GM21576 (cell line): Measurements from ENCODE around the gene POLR2B.
"Not testable (repeated sequence)": the region's sequence is repeated elsewhere in the genome, so short reads cannot be mapped to it uniquely, and the experiment has no call there.

Source experiments
- ATAC-seq: cut with Tn5 transposase; IDR thresholded peaks from one replicate; pipeline ENCODE4 v1.9.1; 2021; ENCODE audit warnings: mild to moderate bottlenecking, moderate library complexity; ENCODE audit not compliant: unreplicated experiment

Gene POLR2B

DNA sequence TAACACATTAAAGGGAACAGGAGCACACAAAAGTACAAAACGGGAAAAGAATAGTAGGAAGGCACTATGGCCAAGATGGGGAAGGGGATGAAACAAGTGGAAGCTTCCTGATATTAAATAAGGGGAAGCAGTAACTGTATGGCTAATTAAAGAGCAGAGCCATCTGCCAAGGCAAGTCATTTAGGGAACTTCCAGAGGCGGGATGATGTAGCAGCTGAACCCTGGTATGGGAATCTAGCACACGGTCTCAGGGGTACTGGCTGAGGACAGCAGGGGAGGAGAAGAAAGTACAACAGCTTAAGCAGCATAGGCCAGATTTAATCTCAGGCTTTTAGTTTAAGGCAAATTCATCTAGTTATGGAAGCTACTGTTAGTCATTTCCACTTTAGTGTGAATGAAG lies 72.4 kb downstream of the POLR2B start:
- ATAC-seq, result no peak

DNA sequence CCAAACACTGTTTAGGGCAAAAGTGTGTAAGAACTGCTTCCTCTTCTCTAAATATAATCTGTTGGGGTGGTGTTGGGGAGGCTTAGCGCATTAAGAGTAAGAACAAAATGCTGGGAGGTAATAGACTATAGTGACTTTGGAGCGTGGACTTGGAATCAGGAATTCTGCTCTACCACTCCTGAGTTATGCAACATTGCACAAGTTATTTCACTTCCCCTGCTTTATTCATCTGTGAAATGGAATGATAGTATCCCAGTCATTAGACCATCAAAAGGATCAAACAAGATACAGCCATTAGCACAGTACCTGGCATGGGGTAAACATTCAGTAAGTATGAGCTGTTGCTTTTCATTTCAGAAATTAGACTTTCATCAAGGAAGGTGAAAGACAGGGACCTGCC lies 72.8 kb downstream of the POLR2B start:
- ATAC-seq, result no peak

DNA sequence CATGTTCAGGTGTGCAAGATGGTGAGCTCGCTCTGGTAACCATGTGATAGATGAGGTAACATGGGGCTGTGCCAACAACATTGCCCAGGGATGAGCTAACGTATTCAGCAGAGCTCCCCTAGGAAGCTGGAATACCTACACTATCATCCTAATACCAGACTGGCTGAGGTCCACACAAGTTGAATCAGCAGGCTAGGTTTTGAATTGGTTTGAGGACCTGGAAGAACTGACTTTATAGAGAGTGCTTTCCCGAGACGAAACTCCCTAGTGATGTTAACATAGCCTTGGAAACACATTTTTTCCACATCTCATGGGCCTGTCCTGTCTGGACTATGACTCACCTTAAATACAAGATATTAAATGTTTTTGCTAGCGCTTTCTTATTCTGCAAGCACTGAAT lies 74.8 kb downstream of the POLR2B start:
- no peak for ATAC-seq

DNA sequence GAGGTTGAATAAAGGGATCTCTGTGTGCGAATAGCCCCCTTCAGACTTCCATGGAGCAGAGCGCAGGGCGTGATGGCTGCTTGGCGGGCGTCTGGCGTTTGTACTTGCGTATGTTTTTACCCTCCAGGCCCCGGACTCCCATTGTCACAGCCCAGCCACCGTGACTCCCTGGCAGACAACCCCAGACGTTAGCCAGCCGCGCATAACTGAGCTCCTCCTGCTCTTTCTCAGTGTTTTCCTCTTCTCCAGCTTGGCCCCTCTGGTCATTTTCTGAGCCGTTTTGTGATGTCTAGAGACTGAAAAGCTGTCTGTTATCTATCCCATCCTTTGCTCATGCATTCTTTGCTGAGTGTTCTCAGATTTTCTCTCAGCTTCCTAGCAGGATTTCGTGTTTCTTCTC lies 77.2 kb downstream of the POLR2B start:
- no peak for ATAC-seq

DNA sequence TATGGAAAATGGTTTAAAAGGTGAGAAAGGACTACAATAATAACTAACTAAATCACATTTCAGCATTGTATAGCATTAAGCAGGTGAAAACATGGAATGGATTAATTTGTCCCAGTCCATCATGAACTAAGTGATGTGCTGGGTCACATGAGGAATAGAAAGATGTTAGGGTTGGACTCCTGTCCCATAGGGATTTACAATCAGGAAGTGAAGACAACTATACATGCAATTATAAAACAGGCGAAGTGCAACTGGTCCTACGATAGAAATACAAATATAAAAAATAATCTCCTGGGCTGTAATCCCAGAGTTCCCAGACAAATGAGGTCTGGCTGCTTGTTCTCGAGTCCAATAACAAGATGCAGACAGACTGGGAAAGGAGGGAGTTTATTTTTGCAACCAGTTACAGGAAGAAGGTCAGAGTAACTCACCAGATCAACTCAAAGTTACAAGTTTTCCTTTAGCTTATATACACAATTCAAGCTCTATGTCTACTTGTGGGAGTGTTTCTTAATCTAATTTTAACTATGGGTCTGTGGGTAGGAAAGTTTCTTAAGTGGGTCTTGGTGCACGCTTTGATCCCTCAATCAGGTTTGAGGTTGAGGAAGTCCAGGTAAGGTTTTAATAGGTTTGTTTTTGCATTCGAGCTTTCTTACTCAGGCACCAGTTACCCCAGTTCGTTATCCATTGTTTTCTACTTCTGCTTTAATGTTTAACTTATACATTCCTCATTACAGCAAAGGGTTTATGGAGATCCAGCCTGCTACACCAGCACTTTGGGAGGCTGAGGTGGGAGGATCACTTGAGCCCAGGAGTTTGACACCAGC lies 81.4 kb downstream of the POLR2B start:
- ATAC-seq, result no peak

DNA sequence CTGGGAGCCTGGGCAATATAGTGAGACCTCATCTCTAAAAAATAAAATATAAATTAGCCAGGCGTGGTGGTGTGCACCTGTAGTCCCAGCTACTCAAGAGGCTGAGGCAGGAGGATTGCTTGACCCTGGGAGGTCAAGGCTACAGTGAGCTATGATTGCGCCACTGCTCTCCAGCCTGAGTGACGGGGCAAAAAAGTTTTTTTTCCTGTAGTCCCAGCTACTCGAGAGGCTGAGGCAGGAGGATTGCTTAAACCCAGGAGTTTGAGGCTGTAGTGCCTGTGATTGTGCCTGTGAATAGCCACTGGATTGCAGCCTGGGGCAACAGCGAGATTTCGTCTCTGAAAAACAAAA lies 82.0 kb downstream of the POLR2B start:
- ATAC-seq, result not testable (repeated sequence)

DNA sequence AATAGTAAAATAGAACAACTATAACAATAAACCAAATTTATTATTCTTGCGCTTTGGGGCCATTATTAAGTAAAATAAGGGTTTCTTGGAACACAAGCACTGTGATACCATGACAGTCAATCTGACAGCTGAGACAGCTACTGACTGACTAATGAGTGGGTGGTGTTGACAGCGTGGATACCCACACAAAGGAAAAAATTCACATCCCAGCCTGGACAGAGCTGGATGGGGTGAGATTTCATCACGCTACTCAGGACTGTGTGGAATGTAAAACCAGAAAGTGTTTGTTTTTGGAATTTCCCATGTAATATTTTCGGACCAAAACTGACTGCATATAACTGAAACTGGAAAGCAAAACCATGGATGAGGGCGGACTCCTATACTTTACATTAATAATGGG lies 82.7 kb downstream of the POLR2B start:
- ATAC-seq, result no peak

DNA sequence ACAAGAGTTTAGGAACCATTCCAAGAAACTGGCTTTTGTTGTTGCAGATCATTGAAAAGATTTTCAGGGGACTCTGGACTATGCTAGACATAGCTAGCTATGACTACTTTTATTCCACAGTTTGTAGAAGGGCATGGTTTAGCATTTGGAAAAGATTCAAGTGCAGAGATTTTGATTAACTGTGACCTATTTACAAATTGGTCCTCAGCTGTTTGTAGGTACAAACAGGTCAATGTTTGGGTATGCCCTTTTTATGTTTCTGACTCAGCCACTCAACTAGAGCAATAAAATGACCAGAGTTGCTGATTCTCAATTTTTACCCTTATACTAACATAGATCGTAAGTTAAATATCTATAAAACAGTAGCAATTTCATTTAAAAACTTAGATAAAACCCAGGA lies 84.8 kb downstream of the POLR2B start:
- no peak for ATAC-seq

DNA sequence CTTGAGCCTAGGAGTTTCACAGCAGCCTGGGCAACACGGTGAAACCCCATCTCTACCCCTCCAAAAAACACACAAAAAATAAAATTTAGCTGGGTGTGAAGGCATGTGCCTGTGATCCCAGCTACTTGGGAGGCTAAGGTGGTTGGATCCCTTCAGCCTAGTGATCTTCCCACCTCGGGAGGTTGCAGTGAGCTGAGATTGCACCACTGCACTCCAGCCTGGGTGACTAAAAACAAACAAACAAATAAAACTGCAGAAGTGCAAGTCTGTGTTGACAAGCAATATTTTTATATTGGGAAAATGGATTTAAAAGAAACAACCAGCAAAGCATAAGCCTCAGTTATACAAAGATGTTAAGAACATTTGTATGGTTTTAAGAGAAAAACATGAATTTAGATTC lies 85.4 kb downstream of the POLR2B start:
- no peak for ATAC-seq

DNA sequence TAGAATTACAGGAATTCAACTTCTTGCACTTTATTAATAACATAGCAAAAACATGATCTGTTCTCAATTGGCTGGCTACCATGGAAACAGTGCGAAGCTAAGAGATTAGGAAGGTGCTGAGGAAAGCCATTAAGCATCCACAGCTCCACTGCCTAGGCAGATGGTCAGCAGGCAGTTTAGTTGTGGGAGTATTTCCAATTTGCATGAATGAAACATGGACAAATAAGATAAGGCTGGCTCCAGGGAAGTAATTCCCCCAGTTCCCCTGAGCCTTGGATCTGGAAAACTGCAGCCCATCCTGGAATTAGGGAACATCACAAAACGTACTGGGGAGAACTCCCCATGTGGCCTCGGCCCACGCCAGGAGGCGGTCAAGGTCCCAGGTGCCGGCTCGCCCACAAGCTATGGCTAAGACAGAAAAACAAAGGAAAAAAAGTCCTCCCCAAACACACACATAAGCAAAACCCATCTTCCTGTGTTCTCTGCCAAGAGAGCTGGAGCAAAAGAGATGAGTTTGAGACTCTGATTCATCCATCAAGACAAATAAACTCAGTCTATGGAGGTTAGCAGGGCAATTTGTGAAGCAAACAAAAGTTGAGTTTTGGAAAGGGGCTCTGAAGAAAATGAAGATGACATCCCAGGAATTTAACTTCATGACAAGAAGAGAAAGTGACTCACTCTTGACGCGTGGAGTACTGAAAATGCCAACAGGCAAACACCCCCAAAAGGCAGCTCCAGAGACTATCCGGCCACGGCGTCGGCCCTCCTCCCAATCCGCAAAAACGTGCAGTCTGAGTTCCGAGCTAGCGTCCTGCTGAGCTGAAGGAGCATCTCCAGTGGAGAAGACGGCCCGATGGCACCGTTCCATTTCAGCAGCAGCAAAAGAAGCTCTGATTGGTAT lies 86.4 kb downstream of the POLR2B start:
- no peak for ATAC-seq

DNA sequence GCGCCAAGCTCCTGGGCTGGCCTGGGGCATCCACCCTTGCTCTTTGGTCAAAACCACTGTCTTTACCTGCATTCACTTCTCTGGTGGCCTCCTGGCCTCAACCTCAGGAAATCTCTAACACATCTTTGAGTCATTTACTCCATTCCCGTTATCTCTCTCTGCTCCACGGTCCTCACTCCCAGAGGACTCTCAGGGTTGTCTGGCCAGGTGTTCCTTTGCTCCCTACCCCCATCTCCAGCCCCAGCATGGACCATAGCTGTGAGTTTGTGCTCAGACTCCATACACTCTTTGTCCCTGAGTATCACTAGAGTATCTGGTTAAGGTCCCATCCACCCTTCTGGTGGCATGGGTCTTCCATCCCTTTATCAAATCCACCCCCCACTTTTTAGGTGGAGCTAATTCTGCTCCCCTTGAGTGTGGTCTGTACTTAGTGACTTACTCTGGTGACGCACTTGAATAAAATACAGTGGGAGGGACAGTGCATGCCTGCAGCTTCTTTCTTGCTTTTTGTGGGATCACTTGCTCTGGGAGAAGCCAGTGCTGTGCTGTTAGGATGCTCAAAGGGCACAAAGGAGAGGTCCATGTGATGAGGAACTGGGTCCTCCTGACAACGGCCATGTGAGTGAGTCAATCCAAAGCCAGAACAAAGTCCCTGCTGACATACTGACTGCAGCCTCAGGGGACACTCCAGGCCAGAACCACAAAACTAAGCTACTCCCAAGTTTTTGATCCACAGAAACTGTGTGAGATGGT lies 87.2 kb downstream of the POLR2B start:
- no peak for ATAC-seq

DNA sequence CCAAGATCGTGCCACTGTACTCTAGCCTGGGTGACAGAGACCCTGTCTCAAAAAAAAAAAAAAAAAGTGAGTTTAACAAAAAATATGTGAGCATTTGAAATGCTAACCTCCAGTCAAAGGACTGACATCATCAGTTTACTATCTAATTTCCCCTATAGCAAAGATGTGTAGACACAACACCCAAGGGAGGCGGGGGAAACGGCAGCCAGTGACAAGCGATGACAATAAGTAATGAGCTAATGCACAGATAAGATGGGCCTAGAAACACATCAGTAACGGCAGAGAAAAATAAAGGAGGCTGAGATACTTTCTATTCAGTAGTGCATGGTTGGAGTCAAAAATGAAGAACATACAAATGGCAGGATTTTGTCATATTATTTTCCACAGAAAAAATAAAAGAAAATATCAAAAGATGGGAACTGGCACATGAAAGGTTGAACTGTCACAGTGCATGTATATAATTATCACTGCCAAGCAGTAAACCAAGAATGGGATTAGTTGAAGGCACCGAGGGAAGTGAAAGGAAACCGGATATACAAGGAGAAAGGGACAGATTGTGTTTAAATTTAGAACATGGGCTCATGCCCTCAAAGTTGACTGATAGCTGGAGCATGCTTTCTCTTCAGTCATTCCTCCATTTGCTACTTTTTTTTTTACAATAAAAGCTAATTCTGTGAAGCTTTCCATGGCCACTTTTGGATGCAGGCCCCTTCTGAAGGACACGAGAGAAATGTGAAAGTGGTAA lies 89.7 kb downstream of the POLR2B start:
- ATAC-seq, result no peak

DNA sequence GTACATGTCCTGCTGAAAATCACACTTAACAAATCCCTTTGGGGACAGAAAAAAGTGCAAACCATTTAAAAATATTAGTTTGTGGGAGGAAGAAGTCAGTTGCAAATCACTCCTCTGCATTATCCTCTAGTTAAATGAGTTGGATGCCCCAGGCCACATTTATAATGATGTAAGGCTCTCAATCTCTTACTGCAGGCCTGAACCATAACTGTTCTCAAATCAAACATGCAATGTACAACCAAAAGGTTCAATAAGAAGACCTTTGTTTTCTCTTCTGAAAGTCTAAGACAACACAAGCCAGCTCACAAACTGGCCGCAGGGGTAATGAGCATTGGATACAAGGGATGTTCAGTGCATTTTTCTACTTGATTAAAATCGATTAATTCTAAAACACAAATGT lies 91.8 kb downstream of the POLR2B start:
- no peak for ATAC-seq

DNA sequence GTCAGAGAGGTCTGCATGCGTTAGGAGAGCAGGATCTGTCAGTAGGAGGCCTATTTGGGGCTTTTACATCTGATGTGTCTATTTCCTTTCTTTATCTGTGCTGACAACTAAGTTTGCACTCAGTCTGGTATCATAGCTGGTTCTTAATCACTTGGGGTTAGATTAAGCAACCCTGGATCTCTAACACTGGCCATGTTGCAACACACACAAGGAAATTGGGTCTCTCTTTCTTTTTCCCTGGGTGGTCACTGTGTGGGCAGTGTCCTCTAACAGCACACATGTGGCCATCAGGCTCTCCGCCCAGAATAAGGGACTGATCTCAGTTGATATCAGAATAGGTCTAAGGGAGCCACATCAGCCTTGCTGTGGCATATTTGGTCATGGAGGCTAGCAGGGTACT lies 92.6 kb downstream of the POLR2B start:
- ATAC-seq, result no peak

DNA sequence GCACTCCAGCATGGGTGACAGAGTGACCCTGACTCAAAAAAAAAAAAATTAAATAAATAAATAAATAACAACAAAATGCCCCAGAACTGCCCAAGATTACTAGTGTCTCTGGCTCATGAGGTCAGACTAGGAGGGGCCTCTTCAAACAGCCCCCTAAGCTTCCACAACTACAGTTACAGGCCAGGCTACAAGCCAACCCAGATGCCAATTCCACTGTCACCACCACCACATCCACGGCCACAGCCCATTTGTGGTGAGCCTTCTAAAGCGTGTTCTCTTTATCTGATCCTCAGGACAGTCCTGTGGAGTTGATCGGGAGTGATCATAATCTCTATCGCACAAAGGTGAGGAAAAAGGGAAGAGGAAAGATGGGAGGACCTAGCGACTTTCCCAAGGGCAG lies 94.9 kb downstream of the POLR2B start:
- no peak for ATAC-seq

DNA sequence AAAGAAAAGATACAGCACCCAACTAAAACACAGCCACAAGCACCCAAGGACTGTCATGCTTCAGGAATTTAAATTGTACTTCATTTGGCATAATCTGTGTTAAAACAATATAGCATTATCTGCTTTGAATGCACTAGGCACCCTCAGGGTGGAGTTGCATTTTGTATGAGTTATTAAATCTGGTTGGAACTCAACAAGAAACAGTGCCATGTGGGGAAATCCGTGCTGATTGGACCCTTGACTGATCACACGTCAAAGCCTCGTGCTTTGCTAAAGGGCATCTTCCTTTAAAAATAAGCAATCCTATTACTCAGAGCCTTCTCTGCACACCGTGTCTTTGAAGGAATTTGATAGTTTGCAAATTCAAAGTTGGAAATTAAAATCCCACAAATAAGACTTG lies 96.0 kb downstream of the POLR2B start:
- no peak for ATAC-seq

DNA sequence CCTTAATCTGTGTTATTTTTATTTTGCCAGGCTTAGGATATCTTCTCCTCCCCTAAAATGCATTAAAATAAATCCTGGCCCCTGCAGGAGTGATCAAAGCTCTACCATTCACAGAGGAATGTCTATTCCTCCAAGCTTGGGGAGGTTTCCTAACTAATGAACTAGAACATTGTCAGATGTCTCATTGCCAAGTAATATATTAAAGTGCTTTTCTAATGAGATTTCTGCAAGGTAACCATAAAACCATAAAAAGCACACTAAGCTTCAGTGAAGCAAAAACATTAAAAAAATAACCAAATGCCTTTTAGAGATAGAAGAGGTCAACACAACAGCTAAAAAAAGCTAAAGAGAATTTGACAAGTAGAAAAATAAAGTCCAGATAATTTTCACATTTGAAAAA lies 96.7 kb downstream of the POLR2B start:
- no peak for ATAC-seq

DNA sequence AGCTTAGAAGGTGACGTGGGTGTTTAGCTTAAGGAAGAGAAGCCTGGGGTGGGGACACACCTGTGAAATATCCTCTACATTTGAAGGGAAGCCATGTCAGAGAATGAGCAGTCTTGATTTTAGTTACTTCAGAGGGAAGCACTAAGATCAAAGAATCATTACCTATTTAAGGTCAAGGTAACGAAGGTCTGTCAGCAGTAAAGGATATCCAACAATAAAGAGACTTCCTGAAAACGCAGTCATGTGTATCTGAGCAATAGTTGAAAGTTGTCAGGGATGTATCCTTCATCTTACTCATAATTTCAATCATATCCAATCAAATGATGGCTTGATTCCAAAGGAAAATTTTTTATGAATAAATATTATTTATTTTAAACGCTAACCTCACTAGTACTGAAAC lies 98.0 kb downstream of the POLR2B start:
- ATAC-seq, result no peak

DNA sequence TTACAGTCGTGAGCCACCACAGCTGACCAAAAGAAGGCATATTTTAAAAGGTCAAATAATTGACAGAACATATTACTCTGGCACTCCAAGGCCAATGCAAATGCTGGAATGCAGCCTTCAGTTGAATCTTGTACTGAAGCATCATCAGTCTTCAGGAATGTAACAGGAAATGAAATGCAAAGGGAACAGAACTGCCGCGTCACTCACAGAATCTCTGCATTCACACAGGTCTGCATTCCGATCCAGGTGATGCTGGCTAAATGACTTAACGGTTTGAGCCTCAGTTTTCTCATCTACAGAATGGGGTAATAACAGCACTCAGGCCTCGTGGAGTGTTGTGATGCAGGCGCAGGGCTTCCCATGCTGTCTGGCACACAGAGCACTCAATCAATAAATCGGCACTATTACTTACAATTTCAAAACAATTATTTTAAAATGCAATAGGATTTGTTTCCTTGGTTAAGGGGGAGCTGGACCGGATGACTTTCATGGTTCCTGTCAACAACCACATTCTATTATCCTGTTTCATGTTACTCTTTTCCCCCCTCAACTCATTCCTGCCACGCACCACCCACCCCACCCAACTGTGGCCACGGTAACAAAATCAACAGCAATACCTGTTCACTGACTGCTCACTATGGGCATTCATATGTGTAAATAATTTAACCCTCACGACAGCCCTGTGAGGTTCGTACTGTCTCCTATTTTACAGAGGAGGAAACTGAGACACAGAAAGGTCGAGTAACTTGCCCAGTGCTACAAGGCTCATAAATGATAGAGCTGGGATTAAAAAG lies 99.1 kb downstream of the POLR2B start:
- ATAC-seq, result no peak
